KMS-11 (cell line): ENCODE measurements around the gene DENND1A.

ENCODE experiments used
- H2AFZ ChIP-seq: fragments of 200-600 bp; sonication (generic); 2 replicates; pipeline ENCODE4 v1.6.1; 2016; ENCODE audit warnings: antibody characterized with exemption, mixed run types, low read depth
- H3K27ac ChIP-seq: fragments of 200-600 bp; sonication (generic); 2 replicates; pipeline ENCODE4 v1.6.1; 2016; ENCODE audit warnings: mild to moderate bottlenecking, mixed run types
- H3K27me3 ChIP-seq: fragments of 200-600 bp; sonication (generic); 2 replicates; pipeline ENCODE4 v1.6.1; 2017; ENCODE audit warnings: mild to moderate bottlenecking, low read depth, mixed run types, moderate library complexity; ENCODE audit not compliant: insufficient read depth
- H3K36me3 ChIP-seq: fragments of 200-600 bp; sonication (generic); 2 replicates; pipeline ENCODE4 v1.6.1; 2017; ENCODE audit warnings: mild to moderate bottlenecking, mixed run types; ENCODE audit not compliant: insufficient read depth
- H3K4me1 ChIP-seq: fragments of 200-600 bp; sonication (generic); 2 replicates; pipeline ENCODE4 v1.6.1; 2016; ENCODE audit warnings: mild to moderate bottlenecking, low read depth, mixed run types; ENCODE audit not compliant: poor library complexity, severe bottlenecking
- H3K4me2 ChIP-seq: fragments of 200-600 bp; sonication (generic); 2 replicates; pipeline ENCODE4 v1.7.0; 2016; ENCODE audit warnings: mild to moderate bottlenecking, mixed run types
- H3K4me3 ChIP-seq: fragments of 200-600 bp; sonication (generic); IDR thresholded peaks from 2 replicates; pipeline ENCODE4 v1.6.1; 2017; ENCODE audit warnings: low read depth, low read length, mixed read lengths; ENCODE audit not compliant: insufficient read depth
- H3K79me2 ChIP-seq: fragments of 200-600 bp; sonication (generic); 2 replicates; pipeline ENCODE4 v1.6.1; 2016; ENCODE audit warnings: low read depth, mixed run types; ENCODE audit not compliant: insufficient read depth
- H3K9ac ChIP-seq: fragments of 200-600 bp; sonication (generic); 2 replicates; pipeline ENCODE4 v1.6.1; 2016; ENCODE audit warnings: mild to moderate bottlenecking, mixed run types
- H4K20me1 ChIP-seq: fragments of 200-600 bp; sonication (generic); 2 replicates; pipeline ENCODE4 v1.6.1; 2016; ENCODE audit warnings: mild to moderate bottlenecking, mixed run types; ENCODE audit not compliant: insufficient read depth
- TF ChIP-seq, protein P1 (sequence below): fragments of 200-600 bp; sonication (generic); conservative IDR thresholded peaks from 2 replicates; pipeline ENCODE4 v1.6.1; 2017; ENCODE audit warnings: low read depth, mild to moderate bottlenecking, antibody characterized with exemption, low read length, moderate library complexity, mixed read lengths

Gene DENND1A

DNA sequence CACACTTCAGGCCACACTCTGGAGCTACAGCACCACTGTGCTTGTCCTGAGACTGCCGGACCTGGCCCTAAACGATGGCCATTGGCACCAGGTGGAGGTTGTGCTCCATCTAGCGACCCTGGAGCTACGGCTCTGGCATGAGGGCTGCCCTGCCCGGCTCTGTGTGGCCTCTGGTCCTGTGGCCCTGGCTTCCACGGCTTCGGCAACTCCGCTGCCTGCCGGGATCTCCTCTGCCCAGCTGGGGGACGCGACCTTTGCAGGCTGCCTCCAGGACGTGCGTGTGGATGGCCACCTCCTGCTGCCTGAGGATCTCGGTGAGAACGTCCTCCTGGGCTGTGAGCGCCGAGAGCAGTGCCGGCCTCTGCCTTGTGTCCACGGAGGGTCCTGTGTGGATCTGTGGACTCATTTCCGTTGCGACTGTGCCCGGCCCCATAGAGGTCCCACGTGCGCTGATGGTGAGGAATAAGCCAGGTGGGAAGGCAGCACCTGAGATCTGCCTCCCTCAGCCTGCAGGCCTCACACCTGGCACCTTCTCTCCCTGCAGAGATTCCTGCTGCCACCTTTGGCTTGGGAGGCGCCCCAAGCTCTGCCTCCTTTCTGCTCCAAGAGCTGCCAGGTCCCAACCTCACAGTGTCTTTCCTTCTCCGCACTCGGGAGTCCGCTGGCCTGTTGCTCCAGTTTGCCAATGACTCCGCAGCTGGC, 559.2 kb downstream of the DENND1A start:
- no peak overlapping the region for H3K4me3 ChIP-seq
- H3K79me2 ChIP-seq = no peaks in the 10 kb centered on the region
- peaks cover 36% of the 10 kb centered on the region for H3K27me3 ChIP-seq
- no peaks in the 10 kb centered on the region for H4K20me1 ChIP-seq
- no peaks in the 10 kb centered on the region for H3K4me1 ChIP-seq
- no peak overlapping the region for H3K4me2 ChIP-seq
- TF ChIP-seq, protein P1, sequence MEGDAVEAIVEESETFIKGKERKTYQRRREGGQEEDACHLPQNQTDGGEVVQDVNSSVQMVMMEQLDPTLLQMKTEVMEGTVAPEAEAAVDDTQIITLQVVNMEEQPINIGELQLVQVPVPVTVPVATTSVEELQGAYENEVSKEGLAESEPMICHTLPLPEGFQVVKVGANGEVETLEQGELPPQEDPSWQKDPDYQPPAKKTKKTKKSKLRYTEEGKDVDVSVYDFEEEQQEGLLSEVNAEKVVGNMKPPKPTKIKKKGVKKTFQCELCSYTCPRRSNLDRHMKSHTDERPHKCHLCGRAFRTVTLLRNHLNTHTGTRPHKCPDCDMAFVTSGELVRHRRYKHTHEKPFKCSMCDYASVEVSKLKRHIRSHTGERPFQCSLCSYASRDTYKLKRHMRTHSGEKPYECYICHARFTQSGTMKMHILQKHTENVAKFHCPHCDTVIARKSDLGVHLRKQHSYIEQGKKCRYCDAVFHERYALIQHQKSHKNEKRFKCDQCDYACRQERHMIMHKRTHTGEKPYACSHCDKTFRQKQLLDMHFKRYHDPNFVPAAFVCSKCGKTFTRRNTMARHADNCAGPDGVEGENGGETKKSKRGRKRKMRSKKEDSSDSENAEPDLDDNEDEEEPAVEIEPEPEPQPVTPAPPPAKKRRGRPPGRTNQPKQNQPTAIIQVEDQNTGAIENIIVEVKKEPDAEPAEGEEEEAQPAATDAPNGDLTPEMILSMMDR = no peak
- no peaks in the 10 kb centered on the region for H3K36me3 ChIP-seq
- no peak overlapping the region for H3K9ac ChIP-seq
- no peak overlapping the region for H3K27ac ChIP-seq
- no peak overlapping the region for H2AFZ ChIP-seq

DNA sequence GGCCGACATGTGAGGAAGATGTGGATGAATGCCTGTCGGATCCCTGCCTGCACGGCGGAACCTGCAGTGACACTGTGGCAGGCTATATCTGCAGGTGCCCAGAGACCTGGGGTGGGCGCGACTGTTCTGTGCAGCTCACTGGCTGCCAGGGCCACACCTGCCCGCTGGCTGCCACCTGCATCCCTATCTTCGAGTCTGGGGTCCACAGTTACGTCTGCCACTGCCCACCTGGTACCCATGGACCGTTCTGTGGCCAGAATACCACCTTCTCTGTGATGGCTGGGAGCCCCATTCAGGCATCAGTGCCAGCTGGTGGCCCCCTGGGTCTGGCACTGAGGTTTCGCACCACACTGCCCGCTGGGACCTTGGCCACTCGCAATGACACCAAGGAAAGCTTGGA, 559.8 kb downstream of the DENND1A start:
- Histone ChIP-seq H3K27me3 (peaks cover 35% of the 10 kb centered on the region), H3K36me3 (no peaks in the 10 kb centered on the region), H3K4me3 (no peak overlapping the region), H3K9ac (no peak overlapping the region), H3K4me1 (no peaks in the 10 kb centered on the region), H3K4me2 (no peak overlapping the region), H3K79me2 (no peaks in the 10 kb centered on the region), H3K27ac (no peak overlapping the region), H4K20me1 (no peaks in the 10 kb centered on the region), H2AFZ (no peak overlapping the region)
- TF ChIP-seq, protein P1 = no peak

DNA sequence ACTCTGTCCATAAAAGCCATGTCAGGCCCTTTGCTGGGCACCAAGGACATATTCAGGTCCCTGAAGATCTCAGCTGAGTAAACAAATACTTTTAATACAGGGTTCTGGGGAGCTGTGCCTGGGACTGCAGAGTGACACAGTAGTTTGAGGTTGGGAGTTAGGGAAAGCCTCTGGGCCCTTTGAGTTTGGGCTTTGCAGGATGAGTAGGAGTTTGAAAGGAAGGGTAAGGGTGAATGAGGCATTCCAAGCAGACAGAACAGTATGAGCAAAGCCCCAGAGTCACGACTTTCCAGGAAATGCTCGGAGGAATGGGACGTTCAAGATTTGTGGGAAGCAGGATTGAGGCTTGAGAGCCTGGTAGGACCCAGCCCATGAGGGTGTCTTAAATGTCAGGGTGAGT, 560.6 kb downstream of the DENND1A start:
- no peaks in the 10 kb centered on the region for H3K36me3 ChIP-seq
- no peak overlapping the region for H3K4me3 ChIP-seq
- no peak overlapping the region for H3K9ac ChIP-seq
- H3K79me2 ChIP-seq = no peaks in the 10 kb centered on the region
- H4K20me1 ChIP-seq = no peaks in the 10 kb centered on the region
- no peak overlapping the region for H2AFZ ChIP-seq
- H3K4me2 ChIP-seq = no peak overlapping the region
- TF ChIP-seq, protein P1 = no peak
- H3K4me1 ChIP-seq = no peaks in the 10 kb centered on the region
- peaks cover 31% of the 10 kb centered on the region for H3K27me3 ChIP-seq
- no peak overlapping the region for H3K27ac ChIP-seq

GRCh38 chr9:123368536-123369153, 561.3 kb downstream of the DENND1A start:
- H2AFZ ChIP-seq = no peak overlapping the region
- no peaks in the 10 kb centered on the region for H3K4me1 ChIP-seq
- H4K20me1 ChIP-seq = no peaks in the 10 kb centered on the region
- H3K27ac ChIP-seq = no peak overlapping the region
- H3K36me3 ChIP-seq = no peaks in the 10 kb centered on the region
- H3K79me2 ChIP-seq = no peaks in the 10 kb centered on the region
- TF ChIP-seq, protein P1 = no peak
- H3K9ac ChIP-seq = no peak overlapping the region
- peaks cover 28% of the 10 kb centered on the region for H3K27me3 ChIP-seq
- H3K4me2 ChIP-seq = no peak overlapping the region
- no peak overlapping the region for H3K4me3 ChIP-seq
